ENCODE data around the gene FRY. TPM values are rescaled to one million over a fixed set of nuclear protein-coding genes. Genes with fewer than 3 reads are reported as not detected.

FRY gene
- total RNA-seq, 1 donor from 2014 or later = 4.5 TPM

DNA sequence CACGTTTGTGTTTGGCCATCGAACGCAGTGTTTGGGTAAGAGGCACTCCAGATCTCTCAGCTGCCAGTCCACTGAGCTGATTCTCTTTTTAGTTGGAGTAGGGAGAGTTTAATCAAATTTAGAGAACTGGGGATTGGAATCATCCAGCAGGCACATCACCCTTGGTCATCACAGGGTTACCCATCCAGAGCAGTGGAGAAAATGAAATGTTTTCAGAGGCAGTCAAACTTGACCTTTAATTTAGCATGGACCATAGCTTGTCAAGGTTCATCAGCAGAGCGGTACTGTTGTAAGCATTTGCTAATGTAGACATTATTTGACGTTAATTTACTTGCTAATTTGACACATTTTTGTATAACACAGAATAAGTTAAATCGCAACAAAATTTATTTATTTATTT is 18.4 kb upstream of the FRY start:
- Mint-ChIP-seq H3K27me3 (ENCODE audit: unreplicated experiment) (no peaks in the 10 kb centered on the region), H3K27ac (ENCODE audit: unreplicated experiment) (no peak overlapping the region), H3K4me1 (ENCODE audit: unreplicated experiment) (peaks cover 2% of the 10 kb centered on the region), H3K9me3 (ENCODE audit: unreplicated experiment) (no peaks in the 10 kb centered on the region), H3K36me3 (ENCODE audit: low read depth, unreplicated experiment) (no peaks in the 10 kb centered on the region), H3K4me3 (ENCODE audit: unreplicated experiment) (no peak overlapping the region)
- TF ChIP-seq, protein P1, sequence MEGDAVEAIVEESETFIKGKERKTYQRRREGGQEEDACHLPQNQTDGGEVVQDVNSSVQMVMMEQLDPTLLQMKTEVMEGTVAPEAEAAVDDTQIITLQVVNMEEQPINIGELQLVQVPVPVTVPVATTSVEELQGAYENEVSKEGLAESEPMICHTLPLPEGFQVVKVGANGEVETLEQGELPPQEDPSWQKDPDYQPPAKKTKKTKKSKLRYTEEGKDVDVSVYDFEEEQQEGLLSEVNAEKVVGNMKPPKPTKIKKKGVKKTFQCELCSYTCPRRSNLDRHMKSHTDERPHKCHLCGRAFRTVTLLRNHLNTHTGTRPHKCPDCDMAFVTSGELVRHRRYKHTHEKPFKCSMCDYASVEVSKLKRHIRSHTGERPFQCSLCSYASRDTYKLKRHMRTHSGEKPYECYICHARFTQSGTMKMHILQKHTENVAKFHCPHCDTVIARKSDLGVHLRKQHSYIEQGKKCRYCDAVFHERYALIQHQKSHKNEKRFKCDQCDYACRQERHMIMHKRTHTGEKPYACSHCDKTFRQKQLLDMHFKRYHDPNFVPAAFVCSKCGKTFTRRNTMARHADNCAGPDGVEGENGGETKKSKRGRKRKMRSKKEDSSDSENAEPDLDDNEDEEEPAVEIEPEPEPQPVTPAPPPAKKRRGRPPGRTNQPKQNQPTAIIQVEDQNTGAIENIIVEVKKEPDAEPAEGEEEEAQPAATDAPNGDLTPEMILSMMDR (IDR thresholded peaks at IDR 0.05; ENCODE audit: unreplicated experiment) = no peak
- no peak for DNase-seq (ENCODE audit: low spot score)

DNA sequence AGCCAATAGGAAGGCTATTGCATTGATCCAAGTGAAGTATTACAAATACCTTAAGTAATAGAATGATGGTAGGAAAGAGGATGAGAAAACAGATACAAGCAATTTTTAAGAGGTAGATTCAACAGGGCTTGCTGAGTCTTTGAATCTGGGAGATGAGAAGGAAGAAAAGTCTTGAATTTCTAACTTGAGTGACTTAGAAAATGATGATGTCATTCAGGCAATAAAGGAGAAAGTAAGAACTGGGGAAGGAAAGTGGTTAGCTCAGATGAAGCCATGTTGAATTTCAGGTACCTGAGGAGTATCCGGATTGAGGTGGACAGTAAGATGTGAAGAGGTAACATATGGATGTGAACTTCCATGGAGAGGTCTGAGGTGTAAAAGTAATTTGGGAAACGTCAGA is 15.5 kb upstream of the FRY start:
- TF ChIP-seq, protein P1 (IDR thresholded peaks at IDR 0.05; ENCODE audit: unreplicated experiment) = no peak
- H3K27me3 Mint-ChIP-seq (ENCODE audit: unreplicated experiment) = no peaks in the 10 kb centered on the region
- no peak overlapping the region for H3K27ac Mint-ChIP-seq (ENCODE audit: unreplicated experiment)
- no peak overlapping the region for H3K4me3 Mint-ChIP-seq (ENCODE audit: unreplicated experiment)
- H3K9me3 Mint-ChIP-seq (ENCODE audit: unreplicated experiment) = no peaks in the 10 kb centered on the region
- peaks cover 2% of the 10 kb centered on the region for H3K4me1 Mint-ChIP-seq (ENCODE audit: unreplicated experiment)
- DNase-seq (ENCODE audit: low spot score) = no peak
- no peaks in the 10 kb centered on the region for H3K36me3 Mint-ChIP-seq (ENCODE audit: low read depth, unreplicated experiment)

DNA sequence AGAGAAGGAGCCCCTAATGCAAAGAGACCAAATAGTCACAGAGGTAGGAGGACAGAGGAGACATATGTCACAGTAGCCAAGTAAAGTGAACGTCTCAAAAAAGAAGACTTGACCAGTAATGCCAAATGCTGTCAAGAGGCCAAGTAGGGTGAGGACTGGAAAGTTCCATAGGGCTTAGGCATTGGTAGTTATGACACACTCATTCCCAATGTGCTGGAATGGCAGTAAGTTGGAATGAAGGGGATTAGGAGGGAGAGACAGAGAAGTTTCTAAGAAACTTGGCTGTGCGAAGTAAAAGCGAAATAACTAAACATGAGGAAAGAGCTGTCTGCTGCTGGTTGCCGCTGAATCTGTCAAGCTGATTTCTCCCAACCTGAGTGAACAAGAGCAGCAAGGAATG is 14.9 kb upstream of the FRY start:
- TF ChIP-seq, protein P1 (IDR thresholded peaks at IDR 0.05; ENCODE audit: unreplicated experiment) = no peak
- Mint-ChIP-seq H3K27ac (ENCODE audit: unreplicated experiment) (no peak overlapping the region), H3K4me1 (ENCODE audit: unreplicated experiment) (no peaks in the 10 kb centered on the region), H3K36me3 (ENCODE audit: low read depth, unreplicated experiment) (no peaks in the 10 kb centered on the region), H3K4me3 (ENCODE audit: unreplicated experiment) (no peak overlapping the region), H3K9me3 (ENCODE audit: unreplicated experiment) (no peaks in the 10 kb centered on the region), H3K27me3 (ENCODE audit: unreplicated experiment) (no peaks in the 10 kb centered on the region)
- DNase-seq (ENCODE audit: low spot score) = no peak

DNA sequence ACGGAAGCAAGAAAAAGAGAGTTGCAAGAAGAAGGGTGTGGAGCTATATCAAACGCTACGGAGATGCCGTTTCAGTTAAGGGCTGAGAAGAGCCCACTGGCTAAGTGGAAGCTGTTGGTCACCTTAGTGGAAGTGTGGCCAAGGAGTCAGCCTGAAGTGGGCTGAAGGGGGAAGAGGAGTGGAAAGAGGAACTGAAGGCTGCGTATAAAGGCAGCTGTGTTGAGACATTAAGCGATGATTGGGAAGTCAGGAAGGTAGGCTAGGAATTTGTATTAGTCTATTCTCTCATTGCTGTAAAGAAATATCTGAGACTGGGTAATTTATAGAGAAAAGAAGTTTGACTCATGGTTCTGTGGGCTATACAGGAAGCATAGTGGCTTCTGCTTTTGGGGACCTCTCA is 14.1 kb upstream of the FRY start:
- Mint-ChIP-seq H3K9me3 (ENCODE audit: unreplicated experiment) (no peaks in the 10 kb centered on the region), H3K4me1 (ENCODE audit: unreplicated experiment) (no peaks in the 10 kb centered on the region), H3K4me3 (ENCODE audit: unreplicated experiment) (no peak overlapping the region), H3K27ac (ENCODE audit: unreplicated experiment) (no peak overlapping the region), H3K36me3 (ENCODE audit: low read depth, unreplicated experiment) (no peaks in the 10 kb centered on the region), H3K27me3 (ENCODE audit: unreplicated experiment) (no peaks in the 10 kb centered on the region)
- DNase-seq (ENCODE audit: low spot score) = no peak
- TF ChIP-seq, protein P1 (IDR thresholded peaks at IDR 0.05; ENCODE audit: unreplicated experiment) = no peak

DNA sequence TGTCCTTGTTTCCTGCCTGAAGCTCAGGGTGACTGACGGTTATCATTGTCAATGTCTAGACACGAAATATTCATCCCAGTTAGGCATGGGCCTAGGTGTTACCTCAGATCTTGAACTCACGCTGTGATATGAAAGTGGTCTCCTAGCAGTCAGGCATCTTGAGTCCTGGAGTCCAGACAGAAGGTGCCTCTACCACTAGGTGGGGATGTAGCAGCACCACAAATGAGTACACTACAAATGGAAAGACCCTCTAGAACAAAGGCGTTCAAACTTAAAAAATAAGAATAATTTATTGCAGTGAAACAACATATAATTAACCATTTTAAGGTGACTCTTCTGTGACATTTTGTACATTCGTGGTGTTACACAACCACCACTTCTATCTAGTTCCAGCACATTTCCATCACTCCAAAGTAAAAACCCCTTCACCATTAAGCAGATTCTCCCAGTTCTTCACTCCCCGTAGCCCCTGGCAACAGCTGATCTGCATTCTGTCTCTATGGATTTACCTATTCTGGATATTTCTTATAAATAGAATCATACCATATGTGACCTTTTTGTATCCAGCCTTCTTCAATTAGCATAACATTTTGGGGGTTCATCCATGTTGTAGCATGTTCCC is 11.9 kb upstream of the FRY start:
- Mint-ChIP-seq H3K36me3 (ENCODE audit: low read depth, unreplicated experiment) (no peaks in the 10 kb centered on the region), H3K4me1 (ENCODE audit: unreplicated experiment) (no peaks in the 10 kb centered on the region), H3K9me3 (ENCODE audit: unreplicated experiment) (no peaks in the 10 kb centered on the region), H3K4me3 (ENCODE audit: unreplicated experiment) (no peak overlapping the region), H3K27ac (ENCODE audit: unreplicated experiment) (no peak overlapping the region), H3K27me3 (ENCODE audit: unreplicated experiment) (no peaks in the 10 kb centered on the region)
- TF ChIP-seq, protein P1 (IDR thresholded peaks at IDR 0.05; ENCODE audit: unreplicated experiment) = peak; percentile 53
- peak; percentile 60 for DNase-seq (ENCODE audit: low spot score)
